T47D (cell line): Measurements from ENCODE around the gene TENM3.

Experiments
- DNase-seq, 2 experiments: peaks; one replicate each; pipeline versions ENCODE4 v3.0.0 to v3.0.0-alpha.2; 2011 to 2012; ENCODE audit warnings: low read depth in 1 of 2, low spot score in 1 of 2
- JUND ChIP-seq: IDR thresholded peaks from 2 replicates; pipeline ENCODE4 v1.6.1; 2012; ENCODE audit warnings: low read depth
- in situ Hi-C: cut with HindIII; loops from 2 replicates; pipeline ENCODE4 v1.10.0; 2016; ENCODE audit warnings: low sequenced_read_pairs, low pct_unique_long_range_greater_than_20kb

Gene TENM3

GRCh38 chr4:182716192-182716591 lies 473.0 kb downstream of the TENM3 start:
- no peak for DNase-seq
- no peak for TF ChIP-seq JUND
- in situ Hi-C loops = no loop called here

DNA sequence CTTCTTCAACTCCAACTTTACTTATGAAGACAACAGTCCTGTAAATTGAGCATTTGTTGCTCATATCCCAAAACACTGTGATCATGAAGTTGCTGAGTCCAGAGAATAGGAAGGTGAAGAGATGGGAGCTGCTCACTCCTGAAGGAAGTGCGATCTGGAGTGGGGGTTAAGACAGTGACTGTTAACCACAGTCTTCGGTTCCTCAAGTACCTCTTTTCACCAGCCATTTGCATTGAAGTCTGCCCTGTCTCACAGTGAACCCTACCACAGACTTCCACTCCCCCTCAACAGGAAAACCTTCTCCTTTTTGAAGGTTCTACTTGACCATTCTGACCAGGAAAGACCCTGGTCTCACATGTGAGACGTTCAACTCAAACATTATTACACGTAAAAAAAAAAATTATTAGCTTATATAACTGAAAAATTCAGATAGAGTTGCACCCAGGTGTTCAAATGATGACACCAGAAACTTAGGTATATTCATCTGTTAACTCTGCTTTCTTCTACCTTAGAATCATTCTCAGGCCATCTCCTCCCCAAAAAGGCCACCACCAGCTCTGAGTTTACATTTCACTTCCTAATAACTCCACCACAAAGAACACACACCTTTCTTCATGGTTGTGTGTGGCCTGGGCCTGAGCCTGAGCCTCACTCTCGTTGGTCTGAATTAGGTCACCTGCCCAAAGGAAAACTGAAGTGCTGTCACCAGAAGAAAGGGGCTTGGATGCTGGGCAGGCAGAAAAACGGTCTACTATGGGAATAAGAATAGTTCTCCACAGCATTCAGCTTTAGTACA lies 474.8 kb downstream of the TENM3 start:
- DNase-seq = no peak
- TF ChIP-seq JUND = no peak
- in situ Hi-C loops = no loop called here

- in situ Hi-C loops = no loop called here
- DNase-seq = no peak
- no peak for TF ChIP-seq JUND
These were observed 481.2 kb downstream of the TENM3 start for GRCh38 chr4:182724414-182724813.

- no peak for TF ChIP-seq JUND
- DNase-seq = no peak
- in situ Hi-C loops = no loop called here
These were observed 486.3 kb downstream of the TENM3 start for GRCh38 chr4:182729516-182729915.

- in situ Hi-C loops = no loop called here
- TF ChIP-seq JUND = no peak
- no peak for DNase-seq
These were observed 487.6 kb downstream of the TENM3 start for GRCh38 chr4:182730791-182731190.

- in situ Hi-C loops = no loop called here
- no peak for TF ChIP-seq JUND
- no peak for DNase-seq
These were observed 493.0 kb downstream of the TENM3 start for GRCh38 chr4:182736207-182736606.

GRCh38 chr4:182738283-182739047 lies 495.3 kb downstream of the TENM3 start:
- in situ Hi-C loops = no loop called here
- TF ChIP-seq JUND = no peak
- DNase-seq = no peak

DNA sequence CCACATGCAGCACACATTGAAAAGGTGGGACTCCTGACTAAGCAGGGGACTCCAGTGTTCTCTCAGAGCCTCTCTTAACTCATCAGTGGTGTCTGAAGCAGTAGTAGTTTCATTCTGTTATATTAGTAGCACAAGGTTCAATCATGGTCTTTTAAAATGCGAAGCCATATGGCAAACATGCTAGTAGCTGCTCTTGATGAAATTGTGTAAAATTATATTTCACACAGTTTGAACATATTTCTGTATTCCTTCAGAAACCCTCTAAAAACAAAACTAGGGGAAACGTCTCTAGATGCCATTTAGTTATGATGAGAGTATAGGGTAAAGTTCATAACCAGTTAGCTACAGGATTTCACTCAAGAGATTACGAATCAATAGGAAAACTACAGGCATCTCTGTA lies 497.1 kb downstream of the TENM3 start:
- no peak for TF ChIP-seq JUND
- in situ Hi-C loops = no loop called here
- DNase-seq = no peak

- no peak for DNase-seq
- TF ChIP-seq JUND = no peak
- in situ Hi-C loops = no loop called here
These were observed 497.9 kb downstream of the TENM3 start for GRCh38 chr4:182741054-182741453.

DNA sequence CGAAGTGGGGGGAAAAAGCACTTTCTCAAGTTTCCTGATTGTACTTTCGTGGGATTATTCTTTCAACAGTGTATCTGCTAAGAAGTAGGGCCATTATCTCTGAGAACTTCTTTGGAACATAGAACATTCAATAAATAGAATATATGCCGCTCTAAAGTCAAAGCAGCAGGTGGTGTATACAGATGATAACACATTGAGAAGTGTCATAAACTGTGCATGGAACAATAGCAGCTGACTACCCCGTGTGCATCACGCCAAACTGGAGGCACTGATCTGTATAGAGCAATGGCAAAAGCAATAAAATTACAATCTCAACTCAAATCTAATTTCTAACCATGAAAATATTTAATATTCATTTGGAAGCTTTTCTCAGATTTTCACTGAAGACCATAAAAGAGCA lies 498.7 kb downstream of the TENM3 start:
- in situ Hi-C loops = no loop called here
- DNase-seq = no peak

DNA sequence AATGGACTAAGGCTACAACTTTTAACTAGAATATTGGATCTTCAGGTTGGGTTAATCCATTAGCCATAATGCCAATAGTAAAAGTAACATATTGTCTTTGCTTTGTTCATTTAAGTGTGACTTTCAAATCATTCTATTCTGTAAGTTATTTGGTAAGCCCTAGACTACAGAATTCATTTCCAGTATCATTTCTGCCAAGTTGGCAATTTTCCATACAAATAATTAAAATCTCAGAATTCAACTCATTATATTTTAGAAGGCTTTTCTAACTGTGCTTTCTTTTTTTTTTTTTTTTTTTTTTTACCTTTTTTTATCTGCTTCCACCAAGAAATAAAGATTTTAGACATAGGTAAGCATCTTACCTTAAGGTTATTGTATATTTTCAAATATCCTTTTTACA lies 500.6 kb downstream of the TENM3 start:
- in situ Hi-C loops = no loop called here
- no peak for TF ChIP-seq JUND
- DNase-seq = no peak

More for the DNA sequence above, 498.7 kb downstream of the TENM3 start:
- TF ChIP-seq JUND = no peak

DNA sequence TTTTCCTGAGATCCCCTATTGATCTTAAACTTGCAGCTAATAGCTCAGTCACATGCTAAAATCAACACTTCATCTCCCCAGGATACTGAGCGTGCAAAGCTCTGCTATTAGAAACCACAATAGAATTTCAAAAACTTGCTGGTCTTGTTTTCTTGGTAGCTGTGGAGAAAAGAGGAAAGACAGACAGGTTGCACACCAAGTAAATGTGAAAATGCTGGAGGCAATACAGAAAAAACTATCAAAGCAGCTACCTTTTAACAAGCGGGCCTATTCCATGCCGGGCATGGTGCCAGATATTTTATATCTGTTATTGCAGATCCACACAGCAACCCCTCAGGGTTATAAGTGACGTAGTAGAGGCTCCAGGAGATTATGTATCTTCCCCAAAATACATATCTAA lies 502.0 kb downstream of the TENM3 start:
- in situ Hi-C loops = no loop called here
- peak in 1 of 2 experiments; percentile 43 for DNase-seq
- TF ChIP-seq JUND = no peak

DNA sequence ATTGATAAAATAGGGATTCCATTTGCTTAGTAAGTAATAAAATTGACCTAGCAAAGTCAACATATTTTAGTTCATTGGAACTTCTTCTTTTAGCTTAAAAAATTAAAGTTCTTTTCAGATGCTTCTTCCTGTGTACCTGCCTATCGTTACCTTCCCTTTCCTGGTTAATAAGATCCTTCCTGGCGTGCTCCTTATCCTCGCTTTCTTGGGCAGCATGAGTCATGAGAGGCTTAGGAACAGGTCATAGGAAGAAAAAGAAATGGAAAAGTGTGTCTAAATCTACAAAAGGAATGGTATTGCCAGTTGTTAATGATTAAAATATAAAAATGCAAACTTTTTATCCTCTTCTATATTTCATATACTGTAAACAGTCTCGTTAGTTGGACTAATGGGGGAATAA lies 503.7 kb downstream of the TENM3 start:
- no peak for DNase-seq
- in situ Hi-C loops = no loop called here
- no peak for TF ChIP-seq JUND
